Fibroblast of mammary gland (primary cell): ENCODE results near the gene NXPH3.
"Not testable (repeated sequence)": the region's sequence is repeated elsewhere in the genome, so short reads cannot be mapped to it uniquely, and the experiment has no call there.

ENCODE experiments used
- DNase-seq: peaks from one replicate; pipeline ENCODE4 v3.0.0-alpha.2; 2010; ENCODE audit warnings: low read depth
- H3K4me3 ChIP-seq: 2 replicates; pipeline ENCODE4 v1.5.1; 2011; ENCODE audit warnings: low read depth, mild to moderate bottlenecking, low read length, moderate library complexity; ENCODE audit not compliant: control insufficient read depth
- TF ChIP-seq, protein P1 (sequence below): conservative IDR thresholded peaks from 2 replicates; pipeline ENCODE4 v1.5.1; 2011; ENCODE audit warnings: low read depth, low read length, inconsistent platforms; ENCODE audit not compliant: control insufficient read depth, insufficient read depth

Gene NXPH3

DNA sequence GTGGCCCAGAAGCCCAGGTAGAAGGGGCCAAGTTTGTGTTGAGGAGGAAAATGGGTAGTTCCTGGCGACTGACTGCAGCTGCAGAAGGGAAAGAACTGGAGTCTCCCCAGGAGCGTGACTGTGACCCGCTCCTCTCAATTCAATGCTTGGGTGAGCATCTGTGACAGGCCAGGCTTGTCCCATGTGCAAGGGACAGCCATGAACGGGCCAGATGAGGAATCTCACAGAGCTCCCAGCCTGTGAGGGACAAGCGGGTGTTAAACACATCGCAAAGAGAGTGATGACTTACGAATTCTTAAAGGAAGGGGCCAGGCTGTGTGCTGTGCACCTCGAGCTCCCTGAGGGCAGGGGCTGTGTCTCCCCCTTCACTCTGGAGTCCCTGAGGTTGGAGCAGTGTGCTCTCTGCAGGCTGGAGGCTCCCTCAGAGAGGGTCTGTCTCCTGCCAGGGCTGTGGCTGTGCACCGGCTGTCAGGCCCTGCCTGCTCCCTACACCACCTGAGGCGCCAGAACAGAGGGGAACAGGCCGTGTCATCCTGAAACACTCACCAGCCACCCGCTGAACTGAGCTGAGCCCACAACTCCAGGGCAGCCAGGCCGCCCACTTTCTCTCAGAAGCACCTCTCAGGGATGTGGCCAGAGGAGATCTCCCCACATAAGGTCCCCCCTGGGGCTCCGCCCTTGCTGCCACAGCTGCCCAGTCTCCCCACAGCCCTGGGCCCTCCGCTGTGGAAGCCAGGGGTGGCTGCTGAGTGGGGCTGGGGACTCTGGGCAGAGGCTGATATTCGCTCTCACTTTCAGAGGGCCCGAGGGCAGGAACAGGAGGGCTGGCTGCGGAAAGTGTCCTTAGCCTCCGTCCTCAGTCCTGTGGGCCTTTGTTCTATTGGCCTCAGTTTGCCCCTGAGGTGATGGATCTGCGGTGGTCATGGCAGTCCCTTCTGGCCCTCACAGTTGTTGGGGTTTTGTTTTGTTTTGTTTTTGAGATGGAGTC is 25.7 kb upstream of the NXPH3 start:
- DNase-seq: no peak
- no peak overlapping the region for H3K4me3 ChIP-seq
- TF ChIP-seq, protein P1, sequence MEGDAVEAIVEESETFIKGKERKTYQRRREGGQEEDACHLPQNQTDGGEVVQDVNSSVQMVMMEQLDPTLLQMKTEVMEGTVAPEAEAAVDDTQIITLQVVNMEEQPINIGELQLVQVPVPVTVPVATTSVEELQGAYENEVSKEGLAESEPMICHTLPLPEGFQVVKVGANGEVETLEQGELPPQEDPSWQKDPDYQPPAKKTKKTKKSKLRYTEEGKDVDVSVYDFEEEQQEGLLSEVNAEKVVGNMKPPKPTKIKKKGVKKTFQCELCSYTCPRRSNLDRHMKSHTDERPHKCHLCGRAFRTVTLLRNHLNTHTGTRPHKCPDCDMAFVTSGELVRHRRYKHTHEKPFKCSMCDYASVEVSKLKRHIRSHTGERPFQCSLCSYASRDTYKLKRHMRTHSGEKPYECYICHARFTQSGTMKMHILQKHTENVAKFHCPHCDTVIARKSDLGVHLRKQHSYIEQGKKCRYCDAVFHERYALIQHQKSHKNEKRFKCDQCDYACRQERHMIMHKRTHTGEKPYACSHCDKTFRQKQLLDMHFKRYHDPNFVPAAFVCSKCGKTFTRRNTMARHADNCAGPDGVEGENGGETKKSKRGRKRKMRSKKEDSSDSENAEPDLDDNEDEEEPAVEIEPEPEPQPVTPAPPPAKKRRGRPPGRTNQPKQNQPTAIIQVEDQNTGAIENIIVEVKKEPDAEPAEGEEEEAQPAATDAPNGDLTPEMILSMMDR: no peak

DNA sequence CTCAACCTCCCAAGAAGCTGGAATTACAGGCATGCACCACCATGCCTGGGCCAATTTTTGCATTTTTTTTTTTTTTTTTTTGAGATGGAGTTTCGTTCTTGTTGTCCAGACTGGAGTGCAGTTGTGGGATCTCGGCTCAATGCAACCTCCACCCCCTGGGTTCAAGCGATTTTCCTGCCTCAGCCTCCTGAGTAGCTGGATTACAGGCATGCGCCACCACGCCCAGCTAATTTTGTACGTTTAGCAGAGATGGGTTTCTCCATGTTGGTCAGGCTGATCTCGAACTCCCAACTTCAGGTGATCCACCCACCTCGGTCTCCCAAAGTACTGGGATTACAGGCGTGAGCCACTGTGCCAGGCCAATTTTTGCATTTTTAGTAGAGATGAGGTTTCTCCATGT is 24.9 kb upstream of the NXPH3 start:
- not testable (repeated sequence) for DNase-seq, H3K4me3 ChIP-seq

DNA sequence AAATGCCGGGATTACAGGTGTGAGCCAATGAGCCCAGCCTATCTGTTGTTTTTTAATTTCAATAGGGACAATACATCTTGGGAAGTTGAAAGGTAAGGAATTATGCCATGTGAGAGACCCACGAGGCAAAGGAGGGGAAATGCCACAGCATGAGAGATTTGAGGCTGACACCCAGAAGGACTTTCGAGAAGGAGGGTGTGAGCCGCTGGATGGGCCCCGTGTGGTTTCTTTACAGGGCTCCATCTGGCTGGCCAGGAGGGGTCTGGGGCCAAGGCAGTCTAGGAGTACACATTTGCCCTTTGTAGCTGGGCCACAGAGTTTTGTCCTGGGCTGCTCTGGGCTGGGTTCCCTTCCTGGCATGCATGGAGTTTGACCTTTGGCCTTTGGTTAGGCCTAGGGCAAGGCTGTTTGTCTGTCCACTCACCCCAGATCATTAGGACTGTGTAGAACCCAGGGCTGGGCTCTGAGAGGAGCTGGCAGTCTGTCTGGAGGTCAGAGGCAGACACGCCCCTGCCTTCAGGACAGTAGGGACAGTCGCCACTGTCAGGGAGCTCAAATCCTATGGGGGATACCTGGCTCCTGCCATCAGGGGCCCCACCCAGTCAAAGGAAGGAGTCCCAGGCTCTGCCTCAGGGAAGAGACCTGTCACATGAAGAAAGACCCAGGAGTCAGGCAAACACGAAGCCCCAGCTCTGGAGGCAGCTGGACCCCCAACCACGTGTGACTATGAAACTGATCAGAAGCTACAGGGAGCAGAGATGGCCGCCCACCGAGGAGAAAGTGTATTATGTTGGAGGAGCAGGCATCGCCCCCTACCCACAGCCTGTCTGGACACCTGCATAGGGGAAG is 24.2 kb upstream of the NXPH3 start:
- DNase-seq: no peak
- TF ChIP-seq, protein P1: no peak

GRCh38 chr17:49552070-49552751 is 23.5 kb upstream of the NXPH3 start:
- TF ChIP-seq, protein P1: no peak
- peak; percentile 28 for DNase-seq
- no peak overlapping the region for H3K4me3 ChIP-seq

More for the DNA sequence above, 24.2 kb upstream of the NXPH3 start:
- H3K4me3 ChIP-seq: no peak overlapping the region

DNA sequence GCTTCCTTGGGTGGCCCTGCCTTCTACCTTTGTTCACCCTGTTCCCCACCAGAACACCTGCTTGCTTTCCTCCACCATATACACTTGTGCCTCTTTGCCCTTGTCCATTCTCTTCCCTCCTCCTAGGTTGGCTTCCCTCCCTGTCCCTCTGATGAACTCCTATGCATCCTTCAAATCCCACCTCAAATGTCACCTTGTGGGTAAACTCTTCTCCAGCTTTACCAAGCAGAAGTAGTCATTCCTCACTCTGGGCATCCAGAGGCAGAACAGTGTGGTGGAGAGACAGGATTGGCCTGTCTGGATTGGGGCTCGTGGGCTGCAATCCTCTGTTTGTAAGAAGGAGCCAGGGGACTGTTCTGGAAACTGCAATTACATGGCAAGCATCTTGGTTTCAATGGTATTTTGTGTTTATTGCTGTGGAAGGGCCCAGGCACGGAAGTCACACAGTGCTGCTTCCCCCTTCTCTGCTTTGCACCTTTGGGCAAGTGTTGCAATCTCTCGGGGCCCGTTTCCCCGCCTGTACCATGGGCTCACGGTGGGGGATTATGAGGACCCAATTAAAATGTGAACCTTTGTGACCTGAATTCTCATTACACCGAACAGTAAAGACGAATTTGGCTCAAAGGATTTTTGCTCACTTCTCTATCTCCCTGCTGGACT is 21.9 kb upstream of the NXPH3 start:
- no peak overlapping the region for H3K4me3 ChIP-seq
- TF ChIP-seq, protein P1: no peak
- DNase-seq: no peak

GRCh38 chr17:49554694-49555494 is 20.8 kb upstream of the NXPH3 start:
- DNase-seq: no peak
- TF ChIP-seq, protein P1: no peak
- no peak overlapping the region for H3K4me3 ChIP-seq
